ENCODE data around the gene IGF2R. TPM values are rescaled to one million over a fixed set of nuclear protein-coding genes. Genes with fewer than 3 reads are reported as not detected.
"Not testable (repeated sequence)": the region's sequence is repeated elsewhere in the genome, so short reads cannot be mapped to it uniquely, and the experiment has no call there.

Gene IGF2R
- total RNA-seq, 2 experiments from 2014 or later, result 19.3 to 37.6 TPM

DNA sequence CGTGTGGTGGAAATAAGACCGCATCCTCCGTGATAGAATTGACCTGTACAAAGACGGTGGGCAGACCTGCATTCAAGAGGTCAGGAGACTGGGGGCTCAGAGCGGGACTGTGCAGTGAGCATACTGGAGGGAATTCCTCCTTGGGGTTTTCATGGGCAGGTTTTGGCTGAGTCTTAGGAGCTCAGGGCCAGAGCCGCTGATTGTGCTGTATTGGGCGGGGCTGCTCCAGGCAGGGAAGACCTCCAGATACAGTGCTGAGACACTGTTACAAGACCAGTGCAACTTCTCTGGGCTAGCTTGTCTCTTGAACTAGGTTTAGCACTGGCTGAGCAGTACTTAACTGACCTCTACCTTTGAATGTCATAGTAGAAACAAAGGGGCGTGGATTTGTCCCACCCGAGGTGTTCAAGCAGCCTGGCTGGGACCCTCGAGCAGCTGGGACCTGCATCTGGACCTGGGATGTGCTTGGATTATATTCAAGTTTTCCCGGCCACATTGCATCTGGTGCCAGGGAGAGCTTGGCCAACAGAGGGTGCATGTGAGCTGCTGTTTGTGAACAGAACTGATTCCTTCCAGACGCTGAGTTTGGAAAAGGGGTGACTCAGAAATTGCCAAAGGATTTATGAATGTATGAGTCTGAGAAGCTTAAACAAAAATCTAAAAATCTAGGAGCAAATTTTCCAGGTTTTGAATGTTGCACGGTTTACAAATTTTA lies 119.3 kb downstream of the IGF2R start:
- H3K36me3 ChIP-seq (ENCODE audit: insufficient read depth, low read length), result peaks cover 71% of the 10 kb centered on the region
- POLR2A ChIA-PET, result no interaction called here

DNA sequence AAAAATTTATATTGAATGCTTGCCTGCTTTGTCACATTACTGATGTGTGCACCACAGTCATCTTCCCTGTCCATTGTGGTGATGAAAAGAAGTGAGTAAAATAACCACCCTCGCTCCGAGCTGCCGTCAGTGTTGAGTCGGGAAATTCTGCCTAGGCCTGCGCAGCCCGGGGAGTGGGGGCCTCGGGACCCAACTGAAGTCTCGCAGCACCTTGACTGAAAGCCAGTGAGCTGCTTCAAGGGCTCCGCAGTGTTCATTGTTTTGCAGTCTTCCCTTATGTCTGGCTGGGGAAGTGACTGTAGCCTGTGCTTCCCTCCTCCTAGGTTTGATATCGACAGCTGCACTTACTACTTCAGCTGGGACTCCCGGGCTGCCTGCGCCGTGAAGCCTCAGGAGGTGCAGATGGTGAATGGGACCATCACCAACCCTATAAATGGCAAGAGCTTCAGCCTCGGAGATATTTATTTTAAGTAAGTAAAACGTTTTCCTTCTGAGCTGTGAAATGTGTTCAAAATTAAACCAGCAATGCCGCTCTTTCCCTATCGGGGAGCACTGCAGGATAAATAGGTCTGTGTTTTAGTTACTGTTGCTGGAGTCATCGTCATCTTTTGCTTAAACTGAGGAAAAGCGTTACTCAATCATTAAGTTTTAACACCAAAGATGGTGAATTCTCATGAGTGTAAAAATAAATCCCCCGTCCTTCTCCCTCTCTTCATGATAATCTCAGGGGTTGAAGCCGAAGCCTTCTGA lies 120.1 kb downstream of the IGF2R start:
- intact Hi-C loops (cut with micrococcal nuclease; ENCODE audit: unreplicated experiment), result no loop called here
- no peaks in the 10 kb centered on the region for H3K9me2 ChIP-seq (ENCODE audit: insufficient read depth, low read length)
- CTCF ChIA-PET (ENCODE audit: unreplicated experiment), result no interaction called here
- DNase-seq (ENCODE audit: low spot score), result no peak
- H3K36me3 ChIP-seq (ENCODE audit: insufficient read depth, low read length), result peaks cover 73% of the 10 kb centered on the region
- H3K79me2 ChIP-seq (ENCODE audit: insufficient read depth, low read depth, low read length), result no peaks in the 10 kb centered on the region
- no TSS peak for BruUV-seq (replicated peaks)
- no peak overlapping the region for H3K4me2 ChIP-seq (ENCODE audit: low read length)
- H3K4me1 ChIP-seq (ENCODE audit: insufficient read depth, low read length, poor library complexity, severe bottlenecking), result no peaks in the 10 kb centered on the region
- H3K27ac ChIP-seq (ENCODE audit: low read depth, low read length, poor library complexity, severe bottlenecking), result no peak overlapping the region
- 0 out of 2 replicates have a peak, but pooled peaks have one; percentile 21 for TF ChIP-seq CTCF (conservative IDR thresholded peaks at IDR 0.05; ENCODE audit: low read length)
- no peak for TF ChIP-seq EZH2phosphoT487 (IDR thresholded peaks at IDR 0.05; ENCODE audit: borderline replicate concordance, low read depth, low read length)
- no peak overlapping the region for H3K4me3 ChIP-seq (ENCODE audit: low read depth, low read length, poor library complexity, severe bottlenecking)
- POLR2A ChIA-PET, result no interaction called here
- no peaks in the 10 kb centered on the region for H3K9me3 ChIP-seq (ENCODE audit: low read length)
- H2AFZ ChIP-seq (ENCODE audit: low read length), result no peak overlapping the region
- no peaks in the 10 kb centered on the region for H4K20me1 ChIP-seq (ENCODE audit: insufficient read depth, low read length)

More for the DNA sequence above, 119.3 kb downstream of the IGF2R start:
- no peak overlapping the region for H3K4me3 ChIP-seq (ENCODE audit: low read depth, low read length, poor library complexity, severe bottlenecking)
- H3K9me2 ChIP-seq (ENCODE audit: insufficient read depth, low read length), result no peaks in the 10 kb centered on the region
- no peak overlapping the region for H2AFZ ChIP-seq (ENCODE audit: low read length)
- BruUV-seq (replicated peaks), result no TSS peak
- peak; percentile 8 for DNase-seq (ENCODE audit: low spot score)
- no peaks in the 10 kb centered on the region for H4K20me1 ChIP-seq (ENCODE audit: insufficient read depth, low read length)
- H3K4me2 ChIP-seq (ENCODE audit: low read length), result no peak overlapping the region
- H3K27ac ChIP-seq (ENCODE audit: low read depth, low read length, poor library complexity, severe bottlenecking), result no peak overlapping the region
- intact Hi-C loops (cut with micrococcal nuclease; ENCODE audit: unreplicated experiment), result no loop called here
- H3K79me2 ChIP-seq (ENCODE audit: insufficient read depth, low read depth, low read length), result no peaks in the 10 kb centered on the region
- CTCF ChIA-PET (ENCODE audit: unreplicated experiment), result no interaction called here
- TF ChIP-seq EZH2phosphoT487 (IDR thresholded peaks at IDR 0.05; ENCODE audit: borderline replicate concordance, low read depth, low read length) (no peak), CTCF (conservative IDR thresholded peaks at IDR 0.05; ENCODE audit: low read length) (peak; percentile 73)
- no peaks in the 10 kb centered on the region for H3K9me3 ChIP-seq (ENCODE audit: low read length)
- no peaks in the 10 kb centered on the region for H3K4me1 ChIP-seq (ENCODE audit: insufficient read depth, low read length, poor library complexity, severe bottlenecking)

DNA sequence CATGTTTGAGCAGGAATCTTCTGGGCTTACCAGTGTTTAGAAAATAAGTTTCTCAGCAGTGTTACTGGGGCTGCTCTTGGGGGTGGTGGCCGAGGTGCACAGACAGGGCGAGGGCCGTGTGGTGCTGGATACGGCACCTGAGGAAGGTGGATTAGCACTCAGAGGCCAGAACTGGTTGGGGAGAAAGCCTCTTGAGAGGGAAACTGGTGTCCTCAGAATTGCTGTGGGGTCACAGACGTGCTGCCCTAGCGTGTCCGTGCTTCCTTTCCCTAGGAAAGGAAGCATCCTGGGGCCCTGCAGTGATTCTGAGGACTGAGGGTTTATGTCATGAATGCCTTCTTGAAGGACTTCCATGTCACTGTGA lies 120.6 kb downstream of the IGF2R start:
- Histone ChIP-seq H3K4me3 (ENCODE audit: low read depth, low read length, poor library complexity, severe bottlenecking) (no peak overlapping the region), H2AFZ (ENCODE audit: low read length) (no peak overlapping the region), H3K27ac (ENCODE audit: low read depth, low read length, poor library complexity, severe bottlenecking) (no peak overlapping the region), H3K36me3 (ENCODE audit: insufficient read depth, low read length) (peaks cover 68% of the 10 kb centered on the region), H4K20me1 (ENCODE audit: insufficient read depth, low read length) (no peaks in the 10 kb centered on the region), H3K4me2 (ENCODE audit: low read length) (no peak overlapping the region), H3K9me2 (ENCODE audit: insufficient read depth, low read length) (no peaks in the 10 kb centered on the region), H3K4me1 (ENCODE audit: insufficient read depth, low read length, poor library complexity, severe bottlenecking) (no peaks in the 10 kb centered on the region), H3K9me3 (ENCODE audit: low read length) (no peaks in the 10 kb centered on the region), H3K79me2 (ENCODE audit: insufficient read depth, low read depth, low read length) (no peaks in the 10 kb centered on the region)
- ChIA-PET POLR2A (no interaction called here), CTCF (ENCODE audit: unreplicated experiment) (no interaction called here)
- no peak for DNase-seq (ENCODE audit: low spot score)
- intact Hi-C loops (cut with micrococcal nuclease; ENCODE audit: unreplicated experiment), result no loop called here
- no TSS peak for BruUV-seq (replicated peaks)
- TF ChIP-seq CTCF (conservative IDR thresholded peaks at IDR 0.05; ENCODE audit: low read length) (no peak), EZH2phosphoT487 (IDR thresholded peaks at IDR 0.05; ENCODE audit: borderline replicate concordance, low read depth, low read length) (no peak)

- DNase-seq (ENCODE audit: low spot score); POLR2A ChIA-PET; H4K20me1 ChIP-seq (ENCODE audit: insufficient read depth, low read length); H3K4me3 ChIP-seq (ENCODE audit: low read depth, low read length, poor library complexity, severe bottlenecking); H3K9me2 ChIP-seq (ENCODE audit: insufficient read depth, low read length); H3K9me3 ChIP-seq (ENCODE audit: low read length); H3K4me1 ChIP-seq (ENCODE audit: insufficient read depth, low read length, poor library complexity, severe bottlenecking); intact Hi-C loops (cut with micrococcal nuclease; ENCODE audit: unreplicated experiment); BruUV-seq (replicated peaks); H2AFZ ChIP-seq (ENCODE audit: low read length); H3K27ac ChIP-seq (ENCODE audit: low read depth, low read length, poor library complexity, severe bottlenecking); H3K4me2 ChIP-seq (ENCODE audit: low read length); H3K79me2 ChIP-seq (ENCODE audit: insufficient read depth, low read depth, low read length): not testable (repeated sequence)
- CTCF ChIA-PET (ENCODE audit: unreplicated experiment), result interaction anchor here (0.6 kb wide), 1 partner anchor 48 kb away, joined by 3 read pairs; no protein-coding TSS in a partner anchor
- H3K36me3 ChIP-seq (ENCODE audit: insufficient read depth, low read length), result peaks cover 57% of the 10 kb centered on the region
Observed at GRCh38 chr6:160090442-160091239, 121.8 kb downstream of the IGF2R start.
